Stimulated activated CD8-positive, alpha-beta memory T cell treated with anti-CD3 and anti-CD28 coated beads, Interleukin-4, amount 100 ng/mL, for 24 hours (primary cell): ENCODE measurements around the gene RNMT.
"Not testable (repeated sequence)": the region's sequence is repeated elsewhere in the genome, so short reads cannot be mapped to it uniquely, and the experiment has no call there.

Experiments used
- DNase-seq: peaks from one replicate; pipeline ENCODE4 v3.0.0-alpha.2; 2020; ENCODE audit warnings: low read depth

Gene RNMT

DNA sequence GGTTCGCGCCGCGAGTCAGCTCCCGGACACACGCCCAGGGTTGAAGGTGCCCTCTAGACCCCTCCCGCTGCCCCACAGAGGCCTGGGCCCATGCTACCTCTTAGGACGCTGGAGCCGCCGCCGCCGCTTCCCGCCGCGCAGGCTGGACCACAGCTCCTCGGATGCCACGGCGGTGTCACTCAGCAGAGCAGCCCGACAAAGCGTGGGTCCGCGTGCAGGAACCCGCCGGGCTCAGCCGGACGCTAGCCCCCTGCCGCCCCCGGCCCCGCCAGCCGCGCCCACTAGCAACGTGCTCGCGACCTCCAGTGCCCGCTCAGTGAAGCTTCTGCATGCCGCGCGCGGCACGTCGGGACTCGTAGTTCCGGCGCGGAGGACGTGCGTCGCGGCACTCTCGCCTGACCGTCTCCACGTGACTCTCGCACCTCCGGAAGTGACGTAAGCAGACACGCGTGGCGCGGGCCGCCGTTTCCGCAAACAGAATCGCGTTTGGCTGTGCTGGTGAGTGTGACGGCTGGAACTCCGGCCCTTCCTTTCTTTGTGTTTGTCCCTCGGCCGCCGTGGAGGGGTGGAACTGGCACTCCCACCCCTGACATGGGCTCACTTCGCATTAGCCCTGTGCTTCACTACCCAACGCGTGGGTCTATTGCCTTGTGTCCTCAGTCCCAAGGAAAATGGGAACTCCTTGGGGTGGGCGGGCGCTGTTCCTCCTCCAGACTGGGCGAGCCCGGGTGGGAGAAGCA is at the start of gene RNMT, which contains the start of gene FAM210A:
Gene RNMT (plus strand): TSS at position 442 of the 740 bp plus-strand sequence. CDS start 4,845 bp downstream, outside the sequence.
Gene FAM210A (minus strand): TSS at position 327 of the 740 bp plus-strand sequence. CDS start 44,481 bp downstream, outside the sequence.
- peak; percentile 89 for DNase-seq

DNA sequence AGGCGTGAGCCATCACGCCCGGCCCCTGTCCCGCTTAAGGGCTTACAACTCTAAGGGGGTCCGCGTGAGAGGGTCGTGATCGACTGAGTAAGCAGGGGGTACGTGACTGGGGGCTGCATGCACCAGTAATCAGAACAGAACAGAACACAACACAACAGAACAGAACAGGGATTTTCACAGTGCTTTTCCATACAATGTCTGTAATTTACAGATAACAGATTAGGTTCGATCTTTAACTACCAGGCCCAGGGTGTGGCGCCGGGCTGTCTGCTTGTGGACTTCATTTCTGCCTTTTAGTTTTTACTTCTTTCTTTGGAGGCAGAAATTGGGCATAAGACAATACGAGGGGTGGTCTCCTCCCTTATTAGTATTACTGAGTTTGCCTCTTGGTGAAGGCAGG is 49.1 kb upstream of the RNMT start:
- not testable (repeated sequence) for DNase-seq

DNA sequence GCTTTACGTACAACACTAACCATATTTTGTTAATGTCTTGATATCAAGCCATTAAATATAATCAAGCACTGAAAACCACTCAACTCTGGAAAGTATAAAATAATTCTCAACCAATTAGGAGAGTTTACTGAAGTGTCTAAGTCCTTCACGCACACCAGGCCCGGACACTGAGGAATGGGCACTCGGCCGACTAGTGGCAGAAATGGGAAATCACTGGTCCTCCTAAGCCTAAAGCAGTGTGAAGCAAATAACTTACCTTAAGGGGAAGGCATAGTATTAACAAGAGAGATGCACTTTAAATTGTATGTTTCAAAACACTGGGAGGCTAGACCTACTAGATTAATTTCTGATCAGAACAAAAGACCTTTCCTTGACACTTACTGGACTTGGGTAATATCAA is 45.9 kb upstream of the RNMT start:
- no peak for DNase-seq

DNA sequence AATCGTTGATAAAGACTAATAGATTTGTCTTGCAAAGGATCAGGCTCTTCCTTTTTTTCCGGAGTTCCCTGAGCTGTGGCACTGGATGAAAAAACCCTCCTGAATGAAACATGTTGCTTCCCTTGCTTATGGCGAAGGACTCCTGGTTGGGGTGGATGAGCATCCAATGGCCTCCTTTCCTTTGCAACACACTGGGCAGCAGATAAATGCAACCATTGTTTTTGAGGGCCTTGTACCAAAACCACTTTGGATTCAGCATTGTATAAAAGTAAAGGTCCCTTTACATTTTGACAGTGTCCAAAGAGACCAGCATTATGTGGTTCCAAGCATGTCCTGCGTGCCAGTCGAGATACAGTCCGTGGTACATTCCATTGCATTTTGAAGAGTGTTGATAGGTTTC is 44.8 kb upstream of the RNMT start:
- no peak for DNase-seq

DNA sequence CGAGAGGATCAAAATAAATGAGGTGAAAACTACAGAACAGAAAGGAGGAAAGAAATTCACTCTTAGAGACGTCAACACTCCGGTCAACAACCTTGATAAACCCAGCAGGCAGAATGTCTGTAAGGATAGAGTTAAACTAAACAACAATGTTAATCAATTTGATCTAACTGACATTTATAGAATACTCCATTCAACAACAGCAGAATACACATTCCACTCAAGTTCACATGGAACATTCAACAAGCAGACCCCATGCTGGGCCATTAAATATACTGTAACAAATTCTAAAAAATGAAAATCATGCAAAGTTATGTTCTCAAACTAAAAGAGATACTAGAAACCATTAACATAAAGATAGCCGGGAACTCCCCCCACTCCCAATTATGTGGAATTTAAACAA is 41.9 kb upstream of the RNMT start:
- DNase-seq: no peak

DNA sequence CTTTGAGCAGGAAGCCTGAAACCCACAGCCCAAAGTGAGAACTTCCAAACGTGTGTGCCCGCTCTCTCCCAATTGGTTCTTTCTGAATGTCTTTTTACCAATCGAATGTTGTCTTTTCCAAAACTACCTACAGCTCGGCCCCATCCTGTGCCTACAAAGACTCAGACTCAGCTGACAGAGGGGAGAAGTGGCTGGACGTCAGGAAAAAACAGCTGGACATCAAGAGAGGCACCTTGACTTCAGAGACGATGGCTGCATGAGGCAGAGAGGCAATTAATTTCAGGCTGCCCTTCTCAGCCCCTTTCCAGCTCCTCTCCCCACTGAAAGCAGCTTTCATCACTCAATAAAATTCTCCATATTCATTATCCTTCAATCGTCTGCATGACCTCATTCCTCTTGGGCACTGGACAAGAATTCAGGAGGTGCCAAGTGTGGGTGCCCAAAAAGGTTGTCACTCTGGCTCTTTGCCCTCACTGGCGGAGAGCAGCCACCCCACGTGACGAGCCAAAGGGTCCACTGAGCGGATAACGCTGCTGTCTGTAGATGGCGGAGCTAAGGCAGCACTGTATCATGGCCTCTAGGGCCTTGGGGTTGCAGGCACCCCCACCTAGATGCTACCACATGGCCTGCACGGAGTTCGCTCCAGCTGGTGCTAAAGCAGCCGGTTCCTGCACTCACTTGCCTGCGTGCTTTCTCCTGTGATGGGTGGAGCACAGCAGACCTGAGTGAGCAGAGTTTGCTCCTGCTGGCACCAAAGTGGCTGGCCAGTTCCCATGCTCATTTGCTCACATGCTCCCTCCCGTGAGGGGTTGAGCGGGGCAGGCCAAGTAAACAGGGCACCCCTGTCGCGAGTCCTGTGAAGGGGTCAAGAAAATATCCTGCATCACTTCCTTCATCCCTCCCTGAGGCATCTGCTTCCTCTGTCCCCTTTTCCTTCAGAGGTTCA is 38.0 kb upstream of the RNMT start:
- no peak for DNase-seq

DNA sequence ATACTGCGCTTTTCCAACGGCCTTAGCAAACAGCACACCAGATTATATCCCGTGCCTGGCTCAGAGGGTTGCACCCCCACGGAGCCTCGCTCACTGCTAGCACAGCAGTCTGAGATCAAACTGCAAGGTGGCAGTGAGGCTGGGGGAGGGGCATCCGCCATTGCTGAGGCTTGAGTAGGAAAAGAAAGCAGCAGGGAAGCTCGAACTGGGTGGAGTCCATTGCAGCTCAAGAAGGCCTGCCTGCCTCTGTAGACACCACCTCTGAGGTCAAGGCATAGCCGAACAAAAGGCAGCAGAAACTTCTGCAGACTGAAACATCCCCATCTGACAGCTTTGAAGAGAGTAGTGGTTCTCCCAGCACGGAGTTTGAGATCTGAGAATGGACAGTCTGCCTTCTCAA is 36.4 kb upstream of the RNMT start:
- DNase-seq: not testable (repeated sequence)

DNA sequence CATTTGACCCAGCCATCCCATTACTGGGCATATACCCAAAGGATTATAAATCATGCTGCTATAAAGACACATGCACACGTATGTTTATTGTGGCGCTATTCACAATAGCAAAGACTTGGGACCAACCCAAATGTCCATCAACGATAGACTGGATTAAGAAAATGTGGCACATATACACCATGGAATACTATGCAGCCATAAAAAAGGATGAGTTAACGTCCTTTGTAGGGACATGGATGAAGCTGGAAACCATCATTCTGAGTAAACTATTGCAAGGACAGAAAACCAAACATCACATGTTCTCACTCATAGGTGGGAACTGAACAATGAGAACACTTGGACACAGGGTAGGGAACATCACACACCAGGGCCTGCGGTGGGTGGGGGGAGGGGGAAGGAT is 31.1 kb upstream of the RNMT start:
- DNase-seq: not testable (repeated sequence)

DNA sequence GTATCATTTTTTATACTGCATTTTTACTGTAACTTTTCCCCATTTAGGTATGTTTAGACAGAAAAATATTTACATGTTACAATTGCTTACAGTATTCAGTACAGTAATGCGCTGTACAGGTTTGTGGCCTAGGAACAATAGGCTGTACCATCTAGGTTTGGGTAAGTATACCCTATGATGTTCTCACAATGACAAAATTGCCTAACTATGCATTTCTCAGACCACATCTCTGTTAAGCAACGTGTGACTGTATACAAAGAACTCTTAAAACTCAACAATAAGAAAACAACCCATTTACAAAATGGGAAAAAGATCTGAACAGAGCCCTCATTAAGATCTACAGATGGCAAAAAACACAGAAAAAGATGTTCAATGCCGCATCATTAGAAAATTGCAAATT is 29.5 kb upstream of the RNMT start:
- no peak for DNase-seq

DNA sequence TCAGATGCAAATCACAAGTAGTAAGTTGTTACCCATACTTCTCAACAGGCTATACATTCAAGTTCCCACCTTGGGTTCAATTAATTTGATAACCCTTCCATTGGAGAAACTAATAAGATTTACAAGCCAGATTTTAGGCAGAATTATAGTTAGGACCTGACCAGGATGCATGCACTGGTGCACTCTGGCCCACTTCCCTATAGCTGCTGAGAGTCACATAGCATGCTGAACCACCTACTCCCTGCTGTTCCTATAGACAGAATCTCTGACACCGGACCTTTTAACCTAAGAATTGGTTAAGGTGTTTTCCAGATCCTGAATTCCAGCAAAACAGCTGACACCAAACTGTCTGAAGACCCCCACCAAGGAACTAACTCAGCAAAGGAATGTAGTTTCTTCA is 26.3 kb upstream of the RNMT start:
- no peak for DNase-seq

DNA sequence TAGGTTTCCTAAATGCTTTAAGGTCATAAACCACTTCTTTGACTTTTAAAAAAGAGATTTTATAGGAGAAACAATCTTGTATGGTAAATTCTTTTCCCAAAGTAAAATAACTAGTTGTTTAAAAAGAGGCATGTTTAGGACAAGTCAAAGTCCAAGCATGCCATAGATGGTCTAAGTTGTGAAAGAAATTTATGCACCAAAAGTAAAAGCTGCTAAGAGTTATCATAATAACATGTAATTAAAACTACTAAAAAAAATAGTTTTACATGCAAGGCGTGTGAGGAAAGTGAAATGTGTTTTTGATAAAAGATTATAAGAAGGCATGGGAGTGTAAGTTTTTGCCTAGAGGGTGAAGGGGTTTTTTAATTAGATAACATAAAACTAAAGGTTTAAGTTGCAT is 22.6 kb upstream of the RNMT start:
- DNase-seq: no peak

DNA sequence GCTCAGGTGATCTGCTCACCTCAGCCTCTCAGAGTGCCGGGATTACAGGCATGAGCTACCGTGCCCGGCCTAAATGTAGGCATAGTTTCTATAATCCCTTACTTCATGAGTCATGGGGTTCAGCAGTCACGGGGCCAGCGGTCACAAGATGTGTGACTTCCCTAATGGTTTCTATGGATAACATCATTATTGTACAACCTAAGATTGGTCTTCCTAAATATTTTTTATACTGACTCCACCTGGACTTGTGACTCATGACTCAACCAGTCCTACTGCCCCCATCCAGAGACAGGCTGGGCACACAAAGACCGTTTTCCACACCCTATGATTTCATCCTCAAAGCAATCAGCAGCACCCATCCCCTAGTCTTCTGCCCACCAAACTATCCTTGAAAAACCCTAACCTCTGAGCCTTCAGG is 16.1 kb upstream of the RNMT start:
- DNase-seq: no peak

DNA sequence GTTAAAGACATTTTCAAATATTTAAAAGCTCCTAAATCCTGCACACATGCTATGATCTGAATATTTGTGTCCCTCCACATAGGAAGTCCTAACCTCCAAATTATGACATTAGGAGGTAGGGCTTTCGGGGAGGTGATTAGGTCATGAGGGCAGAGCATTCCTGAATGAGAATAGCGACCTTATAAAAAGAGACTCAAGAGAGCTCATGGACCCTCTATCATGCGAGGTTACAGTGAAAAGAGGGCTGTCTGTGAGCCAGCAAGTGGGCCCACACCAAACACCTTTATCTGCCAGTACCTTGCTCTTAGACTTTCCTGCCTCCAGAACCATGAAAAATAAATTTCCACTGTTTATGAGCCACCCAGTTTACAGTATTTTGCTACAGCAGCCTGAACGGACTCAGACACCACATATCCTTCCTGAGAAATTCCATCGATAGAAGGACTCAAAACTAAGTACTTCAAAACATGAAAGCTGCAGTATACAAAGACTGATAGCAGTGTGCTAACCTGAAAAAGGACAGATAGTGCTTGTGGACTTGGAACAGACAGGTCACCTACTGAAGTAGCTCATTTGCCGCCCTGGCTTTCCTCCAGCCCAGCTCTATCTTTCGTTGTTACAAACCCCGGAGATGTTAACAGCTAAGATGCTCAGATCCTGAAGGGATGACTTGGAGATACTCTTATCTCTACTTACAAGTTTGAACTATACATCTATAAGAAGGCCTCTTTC is 13.9 kb upstream of the RNMT start:
- no peak for DNase-seq

DNA sequence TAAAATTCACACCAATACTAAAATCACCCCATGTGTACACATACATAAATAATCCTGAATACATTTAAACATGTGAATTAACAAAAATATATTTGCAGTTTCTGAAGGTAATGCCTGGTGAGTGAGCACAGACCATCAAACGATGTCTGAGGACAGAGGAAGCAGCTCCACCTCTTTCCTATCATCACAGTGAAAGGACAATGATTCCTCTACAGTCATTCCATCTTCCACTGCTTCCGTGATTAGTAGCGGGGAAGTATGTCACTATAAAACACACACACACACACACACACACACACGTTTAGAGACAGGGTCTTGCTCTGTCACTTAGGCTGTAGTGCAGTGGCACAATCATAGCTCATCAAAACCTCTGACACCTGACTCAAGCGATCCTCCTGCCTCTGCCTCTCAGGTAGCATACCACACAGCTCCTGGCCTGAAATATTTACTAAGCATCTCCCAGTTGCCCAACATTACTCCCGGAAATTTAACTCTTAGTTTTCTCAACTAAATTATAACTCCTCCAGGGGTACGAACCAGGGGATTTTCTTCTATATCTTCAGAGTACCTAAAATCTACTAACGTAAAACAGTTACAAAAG is 12.9 kb upstream of the RNMT start:
- no peak for DNase-seq

DNA sequence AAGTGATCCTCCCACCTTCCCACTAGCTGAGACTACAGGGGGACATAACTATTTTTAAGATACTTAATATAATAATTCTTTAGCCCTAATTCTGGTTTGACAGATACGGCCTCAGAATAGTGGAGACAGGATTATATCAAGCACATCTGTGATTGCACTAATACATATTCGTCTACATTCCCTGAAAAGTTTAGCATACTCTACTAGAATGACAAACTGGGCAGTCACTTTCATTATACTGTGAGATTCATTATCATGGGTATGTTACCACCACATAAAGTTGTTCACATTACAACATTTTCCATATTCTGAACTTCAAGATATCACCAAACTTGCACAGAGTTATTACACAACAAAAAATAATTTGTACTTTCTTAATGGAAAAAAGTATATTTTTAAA is 11.1 kb upstream of the RNMT start:
- DNase-seq: no peak

DNA sequence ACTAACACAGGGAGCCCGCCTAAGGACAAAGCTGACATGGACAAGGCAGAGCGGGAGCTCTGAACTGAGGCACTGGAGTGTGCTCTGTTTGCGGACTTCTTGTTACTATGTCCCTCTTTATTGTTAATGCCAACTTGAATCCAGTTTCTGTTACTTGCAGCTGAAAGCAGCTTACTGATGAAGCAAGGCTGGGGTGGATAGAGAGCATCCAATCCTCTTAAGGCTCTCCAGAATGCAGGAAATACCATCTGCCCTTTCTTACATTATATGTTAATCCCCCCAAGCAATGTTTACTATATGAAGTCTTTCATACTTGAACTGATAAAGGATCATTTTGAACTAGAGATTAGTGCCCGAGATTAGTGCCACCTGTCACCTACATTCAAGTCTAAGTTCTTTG is 9.6 kb upstream of the RNMT start:
- no peak for DNase-seq

DNA sequence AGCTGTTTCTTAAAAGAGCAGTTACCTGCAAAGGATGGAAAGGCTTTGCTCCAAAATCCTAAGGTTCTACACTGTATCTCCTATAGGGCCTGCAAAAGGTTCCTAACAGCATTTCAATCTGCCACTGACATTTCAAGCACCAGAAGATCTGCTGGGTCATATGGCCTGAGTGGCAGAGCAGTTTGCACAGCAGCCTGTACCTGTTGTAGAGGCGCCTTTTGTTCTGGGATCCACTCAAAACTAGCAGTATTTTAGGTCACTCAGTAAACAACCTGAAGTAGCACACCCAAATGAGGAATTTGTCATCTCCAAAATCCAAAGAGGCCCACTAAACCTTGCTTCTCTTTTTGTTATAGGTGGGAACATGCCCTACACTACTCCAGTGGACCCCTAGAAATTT is 6.3 kb upstream of the RNMT start:
- DNase-seq: no peak

DNA sequence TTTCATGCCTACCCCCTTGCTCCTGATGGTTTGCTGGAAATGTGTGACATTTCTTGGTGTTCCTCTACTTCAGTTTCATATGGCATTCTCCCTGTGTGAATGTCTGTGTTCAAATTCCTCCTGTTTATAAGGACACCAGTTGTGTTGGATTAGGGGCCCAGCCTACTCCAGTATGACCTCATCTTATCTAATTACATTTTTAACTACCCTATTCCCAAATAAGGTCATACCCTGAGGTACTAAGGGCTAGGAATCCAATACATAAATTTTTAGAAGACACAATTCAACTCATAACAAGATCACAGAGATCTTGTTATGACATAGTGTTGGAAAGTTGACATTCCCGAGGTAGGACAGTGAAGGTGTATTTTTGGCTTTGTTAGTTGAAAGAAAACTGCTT is 5.6 kb upstream of the RNMT start:
- DNase-seq: no peak

DNA sequence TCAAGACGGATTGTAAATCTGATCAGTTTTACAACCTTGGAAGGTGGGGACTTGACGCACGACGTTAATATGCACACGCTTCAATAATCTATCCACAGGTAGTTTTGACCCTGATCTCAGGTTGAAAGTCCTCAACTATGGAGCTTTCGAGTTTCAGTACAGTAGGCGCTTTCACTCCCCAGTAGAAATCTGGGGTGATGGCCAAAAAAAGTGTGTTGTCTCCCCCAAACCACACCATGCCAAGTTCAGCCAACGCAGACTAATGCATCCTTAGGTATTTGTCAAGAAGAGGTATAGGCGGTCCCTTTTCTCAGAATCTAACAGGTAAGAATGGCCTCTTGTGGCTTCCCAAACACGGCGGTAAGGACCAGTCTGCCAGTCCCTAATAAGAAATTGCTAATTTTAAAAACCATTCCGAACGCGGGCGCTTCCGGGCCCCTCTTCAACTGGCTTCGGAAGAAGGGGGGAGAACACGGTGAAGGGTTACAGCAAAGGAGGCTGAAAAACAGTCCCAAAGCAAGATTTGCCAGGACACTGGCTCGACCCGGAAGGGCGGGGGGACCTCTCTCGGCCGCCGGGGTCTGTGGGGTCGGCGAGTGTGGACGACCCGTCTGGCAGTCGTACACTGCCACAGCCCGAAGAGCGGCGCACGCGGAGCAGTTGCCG is 774 bp upstream of the RNMT start:
- DNase-seq: no peak

DNA sequence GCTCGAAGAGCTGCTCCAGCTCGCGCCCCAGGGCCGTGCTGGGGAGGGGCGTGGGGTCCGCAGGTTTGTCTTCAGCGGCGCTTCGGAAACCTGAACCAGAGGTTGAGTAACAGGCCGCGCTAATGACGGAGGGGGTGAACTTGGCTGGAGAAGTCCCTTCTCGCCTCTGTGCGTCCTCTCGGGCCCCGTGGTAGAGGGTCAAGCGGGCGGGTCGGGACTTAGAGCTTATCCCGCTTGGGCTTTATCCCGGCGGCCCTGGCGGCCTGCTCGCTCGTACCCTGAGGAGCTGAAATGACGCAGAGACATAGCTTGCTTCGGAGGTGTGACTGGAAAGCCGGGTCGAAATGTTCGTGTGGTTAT is 479 bp downstream of the RNMT start:
- peak; percentile 5 for DNase-seq

DNA sequence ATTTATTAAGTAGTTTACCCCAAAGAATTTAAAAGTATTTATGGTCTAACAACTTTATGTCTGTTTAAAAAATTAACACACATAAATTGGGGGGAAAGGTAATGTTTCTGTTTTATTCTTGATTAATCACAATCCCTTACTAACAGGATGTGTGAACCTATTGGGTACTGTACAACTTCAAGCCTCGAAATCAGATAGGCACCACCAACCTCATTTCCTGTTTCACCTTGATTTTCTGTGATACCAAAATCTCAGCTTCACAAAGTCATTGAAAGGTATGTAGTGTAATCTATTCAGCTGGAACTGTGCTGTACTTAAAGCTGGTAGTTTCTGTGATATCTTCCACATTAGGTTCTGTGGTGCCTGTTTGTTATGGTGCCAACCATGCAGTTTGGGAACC is 4.0 kb downstream of the RNMT start:
- DNase-seq: no peak

DNA sequence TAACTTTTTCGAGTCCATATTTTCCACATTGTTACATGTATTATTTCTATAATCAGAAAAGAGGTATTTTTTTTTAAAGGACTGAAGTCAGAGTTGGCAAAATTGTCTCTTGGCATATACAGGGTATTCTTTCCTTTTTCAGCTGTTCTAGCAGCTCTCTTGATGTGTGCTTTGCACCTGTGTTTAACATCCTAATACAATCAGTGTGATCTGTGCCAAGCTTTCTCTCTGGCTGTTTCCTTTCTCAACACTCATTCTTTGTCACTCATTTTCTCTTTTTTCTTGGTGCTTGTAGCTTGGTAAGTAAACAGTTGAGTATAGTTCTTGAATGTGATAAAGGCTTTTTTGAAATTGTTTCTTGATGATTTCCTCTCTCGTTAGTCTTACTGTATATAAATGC is 9.2 kb downstream of the RNMT start:
- DNase-seq: no peak
